NCI-H82 (cell line): ENCODE data around the gene FSHR.
A peak's percentile ranks its signal among the peaks of the same experiment; 100 is the strongest.

ENCODE experiments used
- DNase-seq: peaks from one replicate; lab custom pipeline; 2025; lab: John Stamatoyannopoulos, UW

Gene FSHR

GRCh38 chr2:49032936-49033335, 121.4 kb downstream of the FSHR start:
- no peak for DNase-seq

- DNase-seq: no peak
Observed at GRCh38 chr2:49032126-49032525, 122.2 kb downstream of the FSHR start.

- no peak for DNase-seq
Observed at GRCh38 chr2:49029406-49029805, 124.9 kb downstream of the FSHR start.

- no peak for DNase-seq
Observed at GRCh38 chr2:49028101-49028500, 126.2 kb downstream of the FSHR start.

- DNase-seq: no peak
Observed at GRCh38 chr2:49026706-49027105, 127.6 kb downstream of the FSHR start.

- DNase-seq: peak; percentile 43
Observed at GRCh38 chr2:49021271-49021670, 133.0 kb downstream of the FSHR start.

- no peak for DNase-seq
Observed at GRCh38 chr2:49005261-49005660, 149.1 kb downstream of the FSHR start.

GRCh38 chr2:49004036-49004626, 150.2 kb downstream of the FSHR start:
- no peak for DNase-seq

GRCh38 chr2:49003201-49003600, 151.1 kb downstream of the FSHR start:
- no peak for DNase-seq

- DNase-seq: no peak
Observed at GRCh38 chr2:49002750-49003149, 151.6 kb downstream of the FSHR start.

- no peak for DNase-seq
Observed at GRCh38 chr2:49000695-49001094, 153.6 kb downstream of the FSHR start.

- no peak for DNase-seq
Observed at GRCh38 chr2:48998449-48998848, 155.9 kb downstream of the FSHR start.

GRCh38 chr2:48993576-48993975, 160.7 kb downstream of the FSHR start:
- no peak for DNase-seq

GRCh38 chr2:48991415-48992131, 162.7 kb downstream of the FSHR start:
- DNase-seq: no peak

- DNase-seq: no peak
Observed at GRCh38 chr2:48984922-48985321, 169.4 kb downstream of the FSHR start.

- DNase-seq: peak; percentile 31
Observed at GRCh38 chr2:48983551-48983950, 170.8 kb downstream of the FSHR start.

- DNase-seq: no peak
Observed at GRCh38 chr2:48982887-48983435, 171.4 kb downstream of the FSHR start.

- no peak for DNase-seq
Observed at GRCh38 chr2:48980846-48981245, 173.5 kb downstream of the FSHR start.

GRCh38 chr2:48979691-48980090, 174.6 kb downstream of the FSHR start:
- DNase-seq: no peak

- no peak for DNase-seq
Observed at GRCh38 chr2:48978131-48978530, 176.2 kb downstream of the FSHR start.

- DNase-seq: no peak
Observed at GRCh38 chr2:48971801-48972200, 182.5 kb downstream of the FSHR start.

GRCh38 chr2:48968011-48968410, 186.3 kb downstream of the FSHR start:
- DNase-seq: peak; percentile 83

- no peak for DNase-seq
Observed at GRCh38 chr2:48965204-48965603, 189.1 kb downstream of the FSHR start.

- DNase-seq: no peak
Observed at GRCh38 chr2:48961009-48961408, 193.3 kb downstream of the FSHR start.
